ENCODE results near the gene CAPN9.

GRCh38 chr1:230844561-230844960 lies 97.4 kb downstream of the CAPN9 start:
- TF ChIP-seq, protein P1, sequence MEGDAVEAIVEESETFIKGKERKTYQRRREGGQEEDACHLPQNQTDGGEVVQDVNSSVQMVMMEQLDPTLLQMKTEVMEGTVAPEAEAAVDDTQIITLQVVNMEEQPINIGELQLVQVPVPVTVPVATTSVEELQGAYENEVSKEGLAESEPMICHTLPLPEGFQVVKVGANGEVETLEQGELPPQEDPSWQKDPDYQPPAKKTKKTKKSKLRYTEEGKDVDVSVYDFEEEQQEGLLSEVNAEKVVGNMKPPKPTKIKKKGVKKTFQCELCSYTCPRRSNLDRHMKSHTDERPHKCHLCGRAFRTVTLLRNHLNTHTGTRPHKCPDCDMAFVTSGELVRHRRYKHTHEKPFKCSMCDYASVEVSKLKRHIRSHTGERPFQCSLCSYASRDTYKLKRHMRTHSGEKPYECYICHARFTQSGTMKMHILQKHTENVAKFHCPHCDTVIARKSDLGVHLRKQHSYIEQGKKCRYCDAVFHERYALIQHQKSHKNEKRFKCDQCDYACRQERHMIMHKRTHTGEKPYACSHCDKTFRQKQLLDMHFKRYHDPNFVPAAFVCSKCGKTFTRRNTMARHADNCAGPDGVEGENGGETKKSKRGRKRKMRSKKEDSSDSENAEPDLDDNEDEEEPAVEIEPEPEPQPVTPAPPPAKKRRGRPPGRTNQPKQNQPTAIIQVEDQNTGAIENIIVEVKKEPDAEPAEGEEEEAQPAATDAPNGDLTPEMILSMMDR (IDR thresholded peaks at IDR 0.05): no peak
- no peak for TF ChIP-seq ZFX (IDR thresholded peaks at IDR 0.05; ENCODE audit: borderline replicate concordance)

Measured in 22Rv1 (cell line).